Left forelimb (tissue), 1 donor: Measurements from ENCODE around the gene GLA.
A peak's percentile ranks its signal among the peaks of the same experiment; 100 is the strongest.

Experiments
- DNase-seq: peaks from one replicate; pipeline ENCODE4 v3.0.0-alpha.2; 2018; ENCODE audit warnings: low spot score

GLA gene

DNA sequence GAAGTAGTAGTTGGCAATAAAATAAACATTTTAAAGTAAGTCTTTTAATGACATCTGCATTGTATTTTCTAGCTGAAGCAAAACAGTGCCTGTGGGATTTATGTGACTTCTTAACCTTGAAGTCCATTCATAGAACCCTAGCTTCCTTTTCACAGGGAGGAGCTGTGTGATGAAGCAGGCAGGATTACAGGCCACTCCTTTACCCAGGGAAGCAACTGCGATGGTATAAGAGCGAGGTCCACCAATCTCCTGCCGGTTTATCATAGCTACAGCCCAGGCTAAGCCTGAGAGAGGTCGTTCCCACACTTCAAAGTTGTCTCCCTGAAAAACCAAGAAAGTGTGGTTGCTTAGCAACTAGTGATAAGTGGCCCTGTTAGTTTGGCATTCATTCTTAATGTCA is 9.9 kb downstream of the GLA start:
- DNase-seq, result no peak

DNA sequence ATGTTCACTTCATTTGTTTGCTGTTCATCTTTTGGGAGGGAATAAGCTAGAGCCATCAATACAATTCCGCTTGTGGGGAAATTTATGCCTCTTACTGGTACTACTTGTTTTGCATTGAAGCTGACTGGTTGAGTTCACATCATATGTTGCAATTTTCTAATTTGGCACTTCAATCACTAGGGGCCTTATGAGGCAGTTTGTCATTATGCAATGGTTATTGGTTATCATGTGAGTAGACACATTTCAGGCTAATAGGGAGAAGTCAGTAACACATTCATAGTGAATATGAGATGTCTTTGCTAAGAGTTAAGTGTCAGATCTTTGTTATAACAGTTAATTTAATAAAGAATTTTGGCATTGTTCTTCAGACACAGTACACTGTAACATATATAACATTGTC is 11.9 kb downstream of the GLA start:
- no peak for DNase-seq

- DNase-seq, result no peak
Measured at GRCh38 chrX:101394372-101394771, 13.4 kb downstream of the GLA start.

DNA sequence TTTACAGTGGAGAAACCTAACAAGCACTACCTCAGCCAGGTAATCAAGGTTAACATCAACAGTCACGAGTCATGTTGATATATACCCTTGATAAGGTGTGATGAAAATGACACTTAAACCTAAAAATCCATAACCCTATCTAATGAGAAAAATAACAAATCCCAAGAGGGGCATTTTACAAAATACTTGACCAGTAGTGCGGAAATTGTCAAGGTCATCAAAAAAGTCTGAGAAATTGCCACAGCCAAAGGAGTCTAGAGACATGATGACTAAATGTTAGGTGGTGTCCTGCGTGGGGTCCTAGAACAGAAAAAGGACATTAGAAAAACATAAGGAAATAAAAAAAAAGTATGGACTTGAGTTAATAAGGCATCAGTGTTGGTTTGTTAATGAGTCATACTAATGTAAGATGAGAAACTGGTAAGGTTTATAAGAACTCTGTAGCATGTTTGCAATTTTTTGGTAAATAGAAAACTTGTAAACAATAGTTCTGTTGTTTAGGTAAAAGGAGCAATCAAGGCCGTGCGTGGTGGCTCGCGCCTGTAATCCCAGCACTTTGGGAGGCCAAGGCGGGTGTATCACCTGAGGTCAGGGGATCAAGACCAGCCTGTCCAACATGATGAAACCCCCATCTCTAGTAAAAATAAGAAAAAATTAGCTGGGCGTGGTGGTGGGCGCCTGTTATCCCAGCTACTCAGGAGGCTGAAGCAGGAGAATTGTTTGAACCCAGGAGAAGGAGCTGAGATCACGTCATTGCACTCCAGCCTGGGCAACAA is 14.0 kb downstream of the GLA start:
- no peak for DNase-seq

GRCh38 chrX:101391831-101392230 is 15.9 kb downstream of the GLA start:
- no peak for DNase-seq

DNA sequence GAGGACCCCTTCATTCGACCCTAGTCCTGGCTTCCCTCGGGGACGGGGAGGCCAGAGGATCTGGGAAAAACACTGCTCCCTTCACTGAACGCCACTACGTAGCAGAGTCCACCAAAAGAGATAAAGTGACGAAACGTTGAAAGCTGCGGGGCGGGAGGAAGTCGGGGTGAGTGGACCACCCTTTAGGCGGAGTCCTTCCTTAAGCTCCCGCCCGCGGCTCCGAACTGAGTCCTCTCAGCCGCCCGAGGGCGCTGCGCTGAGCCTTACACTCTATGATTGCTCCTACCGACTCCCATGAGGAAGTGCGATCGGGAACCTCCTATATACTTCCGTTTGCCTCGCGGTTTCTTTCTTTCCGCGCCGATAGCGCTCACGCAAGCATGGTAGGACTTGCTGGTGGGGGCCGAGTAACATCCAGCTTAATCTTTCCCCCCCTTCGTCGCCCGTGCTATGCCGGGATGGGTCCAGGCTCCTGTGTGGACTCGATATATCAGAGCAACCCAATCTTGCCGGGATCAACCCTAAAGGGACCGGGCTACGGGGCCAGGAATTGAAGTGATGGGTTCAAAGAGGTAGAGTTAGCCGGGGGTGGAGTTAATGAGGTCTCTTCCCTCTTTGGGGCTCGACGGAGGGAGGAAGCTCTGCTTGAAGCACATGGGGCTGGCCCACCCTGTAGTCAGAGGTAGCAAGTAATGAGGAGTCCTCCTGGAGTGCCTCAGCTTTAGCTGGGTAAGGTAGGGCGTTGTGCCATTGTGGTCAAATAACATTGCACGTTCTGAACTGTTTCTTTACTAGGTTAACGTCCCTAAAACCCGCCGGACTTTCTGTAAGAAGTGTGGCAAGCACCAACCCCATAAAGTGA is 16.8 kb downstream of the GLA start, which contains the start of gene RPL36A:
RPL36A (plus strand) TSS at position 348 of the 862 bp plus-strand sequence; CDS start at position 381, 33 bp downstream.
- peak; percentile 83 for DNase-seq

DNA sequence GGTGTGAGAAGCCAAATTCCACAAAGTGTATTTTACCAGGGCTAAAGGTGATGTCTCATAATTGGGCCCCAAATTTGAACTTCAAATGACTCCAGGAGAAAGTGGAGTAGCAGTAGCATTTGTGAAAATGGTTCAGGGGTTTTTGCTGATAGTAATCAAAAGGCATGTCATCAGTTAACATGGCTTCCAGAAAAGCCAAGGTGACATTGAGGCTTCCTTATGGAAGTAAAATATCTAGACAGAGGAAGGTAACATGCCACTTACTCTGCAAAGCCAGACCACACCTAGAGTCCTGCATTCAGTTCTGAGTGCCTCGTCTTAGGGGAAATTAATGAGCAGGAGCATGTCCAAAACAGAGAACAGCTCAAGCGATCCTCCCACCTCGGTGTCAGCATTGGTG is 19.1 kb downstream of the GLA start:
- no peak for DNase-seq

GRCh38 chrX:101386542-101386885 is 21.2 kb downstream of the GLA start:
- no peak for DNase-seq

- DNase-seq, result no peak
Measured at GRCh38 chrX:101385795-101386541, 21.8 kb downstream of the GLA start, which contains the start of gene BTK. TSS of gene BTK (minus strand) at chrX:101386191. CDS start at chrX:101375284, 10,907 bp downstream.

DNA sequence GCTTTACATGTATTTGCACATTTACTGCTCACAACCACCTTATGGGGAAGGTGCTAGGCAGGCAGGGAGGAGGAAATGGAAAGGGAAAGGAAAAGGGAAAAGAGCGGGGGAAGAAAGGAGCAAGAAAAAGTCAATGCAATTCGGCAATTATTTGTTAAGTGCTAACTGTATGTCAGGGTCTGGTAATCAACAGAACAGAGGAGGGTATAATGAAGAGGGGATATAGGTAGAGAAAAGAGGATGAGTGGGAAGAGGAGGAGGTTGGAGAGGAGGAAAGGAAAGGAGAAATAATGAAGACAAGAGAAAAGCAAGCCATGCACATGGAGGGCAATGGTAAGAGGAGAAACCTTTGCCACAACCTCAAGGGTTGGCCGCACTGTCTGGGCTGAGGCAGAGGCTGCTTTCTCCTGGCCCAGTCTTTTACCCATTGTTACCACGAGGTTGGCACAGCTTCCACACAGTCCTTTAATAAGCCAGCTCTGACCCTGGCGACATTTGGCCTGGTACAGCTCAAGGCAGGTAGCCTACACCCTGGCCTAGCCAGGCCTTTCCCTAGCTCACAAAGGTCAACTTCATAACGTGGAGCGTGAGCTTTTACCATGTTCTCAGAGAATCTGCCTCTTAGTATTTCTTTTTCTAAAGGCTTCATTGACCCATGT is 22.6 kb downstream of the GLA start:
- no peak for DNase-seq

- no peak for DNase-seq
Measured at GRCh38 chrX:101383679-101384205, 24.0 kb downstream of the GLA start.

DNA sequence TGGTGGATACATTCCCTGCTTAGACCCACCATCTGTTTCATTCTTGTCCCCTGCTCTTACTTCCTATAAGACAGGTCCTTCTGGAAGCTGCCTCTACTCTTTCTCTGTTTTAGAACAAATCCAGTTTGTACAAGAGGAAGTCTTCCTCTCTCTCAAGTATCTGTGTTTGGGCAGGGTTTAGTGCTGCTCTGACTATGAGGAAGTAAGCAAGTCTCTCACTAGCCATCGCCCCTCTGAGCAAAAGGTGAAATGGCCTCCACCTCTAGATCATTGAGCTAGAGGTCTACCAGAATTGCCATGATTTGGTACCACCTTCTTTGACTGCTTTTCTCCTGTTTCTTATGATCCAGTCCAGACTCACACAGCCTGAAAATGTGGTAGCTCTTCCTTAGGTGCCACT is 30.2 kb downstream of the GLA start:
- no peak for DNase-seq

DNA sequence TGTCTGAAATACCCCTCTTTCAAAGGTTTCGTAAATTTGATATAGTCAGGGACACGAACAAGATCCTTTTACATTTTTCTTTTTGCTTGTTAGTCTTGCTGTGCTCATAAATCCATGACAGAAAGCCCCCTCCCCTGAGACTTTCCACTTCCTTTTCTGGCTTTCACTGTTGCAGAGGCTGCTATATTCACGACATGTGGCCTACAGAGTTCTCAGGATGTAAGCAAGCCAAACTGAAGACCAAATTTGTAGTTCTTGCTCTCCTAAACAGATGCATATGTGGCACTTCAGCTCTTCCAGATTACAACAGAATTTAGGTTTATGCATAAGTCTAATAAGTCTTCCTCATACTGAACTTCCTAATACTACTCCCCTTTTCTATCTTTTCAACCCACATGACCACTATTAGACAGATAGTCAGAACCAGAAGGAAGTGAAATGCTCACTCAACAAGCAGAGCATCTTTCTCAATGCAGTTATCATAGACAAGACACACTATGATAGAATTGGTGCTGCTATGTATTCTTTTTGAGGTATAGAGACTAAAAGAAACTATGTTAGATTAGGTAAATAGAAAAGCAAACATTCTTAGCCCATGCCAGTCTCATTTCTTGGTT is 36.7 kb downstream of the GLA start:
- DNase-seq, result no peak

- no peak for DNase-seq
Measured at GRCh38 chrX:101369687-101370086, 38.0 kb downstream of the GLA start.

DNA sequence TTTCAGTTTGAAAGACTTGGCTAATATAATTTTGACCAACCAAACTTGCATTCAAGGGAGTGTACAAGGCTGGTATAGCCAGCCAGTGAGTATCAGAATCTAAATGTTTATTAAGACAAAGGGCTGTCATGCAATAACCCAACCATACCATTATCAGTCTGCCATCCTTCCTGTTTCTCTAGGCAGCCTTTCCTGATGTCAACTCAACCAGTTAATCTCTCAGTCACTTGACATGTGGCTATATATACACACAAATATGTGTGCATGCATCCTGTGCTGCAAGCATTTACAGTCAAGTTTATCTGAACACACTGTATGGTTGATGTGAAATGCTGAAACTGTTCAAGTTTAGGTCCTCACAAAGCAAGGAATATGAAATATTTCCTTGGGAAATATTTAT is 38.9 kb downstream of the GLA start:
- no peak for DNase-seq

DNA sequence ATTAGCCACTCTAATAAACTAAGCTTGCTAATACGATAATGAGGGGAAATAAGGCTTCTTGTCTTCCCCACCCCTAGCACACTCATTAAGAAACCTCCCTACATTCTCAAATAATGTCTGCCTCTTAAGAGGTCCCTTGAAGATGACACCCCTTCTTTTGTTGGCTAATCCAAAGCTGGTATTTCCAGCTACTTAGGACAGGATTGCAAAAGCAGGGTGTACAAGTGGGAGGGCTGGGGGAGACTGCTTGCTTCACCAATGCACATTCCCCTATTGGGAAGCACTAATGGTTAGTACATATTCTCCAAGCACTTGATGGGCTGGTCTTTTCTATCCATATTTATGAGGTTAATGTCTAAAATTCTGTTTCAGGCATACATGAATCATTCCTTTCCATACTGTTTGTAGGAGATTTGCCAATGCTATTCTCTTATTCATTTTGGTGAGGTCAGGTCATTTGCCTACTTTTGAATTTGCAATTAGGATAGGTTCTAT is 42.4 kb downstream of the GLA start:
- no peak for DNase-seq

- DNase-seq, result no peak
Measured at GRCh38 chrX:101362757-101363156, 45.0 kb downstream of the GLA start.

GRCh38 chrX:101362116-101362515 is 45.6 kb downstream of the GLA start:
- DNase-seq, result no peak

GRCh38 chrX:101360390-101360789 is 47.3 kb downstream of the GLA start:
- no peak for DNase-seq

GRCh38 chrX:101359966-101360365 is 47.8 kb downstream of the GLA start:
- DNase-seq, result no peak

DNA sequence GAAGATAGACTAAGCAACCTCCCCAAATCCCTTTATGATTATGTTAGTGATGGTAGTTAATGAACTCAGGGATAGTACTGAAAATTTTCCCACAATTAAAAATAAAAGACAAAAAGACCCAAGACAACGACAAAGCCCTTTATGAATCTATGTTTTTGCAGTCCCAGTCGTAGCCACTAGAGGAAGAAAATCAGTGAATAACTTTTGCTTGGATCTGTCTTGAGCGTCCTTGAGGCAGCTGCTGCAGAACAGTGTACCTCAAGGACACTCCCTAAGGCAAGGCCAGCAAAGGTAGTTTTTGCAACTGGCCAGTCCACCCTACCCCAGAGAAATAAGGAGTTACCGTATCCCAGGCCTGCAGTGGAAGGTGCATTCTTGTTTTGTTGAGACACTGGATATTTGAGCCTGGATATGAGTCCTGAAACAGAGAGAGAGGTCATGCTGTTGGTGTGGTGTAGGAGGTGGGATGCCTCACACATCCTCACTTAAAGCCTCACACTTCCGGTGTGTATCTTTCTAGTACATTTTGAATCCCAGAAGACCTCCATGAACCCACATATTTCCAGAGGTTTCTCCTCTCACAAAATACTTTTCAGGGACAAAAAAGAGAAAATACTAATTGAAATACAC is 50.4 kb downstream of the GLA start:
- no peak for DNase-seq
